Peyer's patch (tissue), 4 donors: ENCODE measurements around the gene TICAM1.

ENCODE experiments used
- POLR2A ChIP-seq, 2 donors: fragments of 450-650 bp; IDR thresholded peaks; one replicate each; pipeline ENCODE4 v1.5.1; 2017; ENCODE audit warnings: antibody characterized with exemption in 2 of 2, mild to moderate bottlenecking in 2 of 2, moderate library complexity in 2 of 2
- TF ChIP-seq, protein P1 (sequence below), 6 experiments: fragments of 450-650 bp in 4 of 6; fragments of 200-600 bp in 2 of 6; sonication (generic) in 1 of 6; IDR thresholded peaks; one replicate each; pipeline ENCODE4 v1.5.1; 2017 to 2019; ENCODE audit warnings: antibody characterized with exemption in 6 of 6, mild to moderate bottlenecking in 3 of 6, moderate library complexity in 1 of 6

DNA sequence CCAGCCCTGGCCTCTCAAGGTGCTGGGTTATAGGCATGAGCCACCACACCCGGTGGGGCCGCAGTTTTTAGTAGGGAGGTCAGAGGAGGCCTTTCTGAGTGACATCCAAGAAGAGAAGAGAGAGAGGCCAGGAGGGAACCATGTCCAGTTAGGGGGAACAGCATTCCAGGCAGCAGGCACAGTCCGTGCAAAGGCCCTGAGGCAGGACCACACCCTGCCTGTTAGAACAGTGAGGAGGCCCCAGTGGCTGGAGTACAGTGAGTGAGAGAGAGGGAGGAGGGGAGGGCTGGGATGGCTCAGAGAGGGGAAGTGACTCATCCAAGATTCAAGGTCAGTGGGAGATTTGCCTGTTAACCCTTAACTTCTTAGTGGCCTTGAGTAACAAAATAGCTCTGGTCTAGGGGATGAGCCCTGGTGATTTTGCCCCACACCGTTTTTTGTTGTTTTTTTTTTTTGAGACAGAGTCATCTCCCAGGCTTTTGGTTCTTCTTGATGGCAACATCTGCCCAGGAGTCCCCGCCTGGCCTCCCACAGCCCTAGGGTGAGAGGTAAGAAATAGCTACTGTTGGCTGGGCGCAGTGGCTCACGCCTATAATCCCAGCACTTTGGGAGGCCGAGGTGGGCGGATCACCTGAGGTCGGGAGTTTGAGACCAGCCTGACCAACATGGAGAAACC, 38.7 kb upstream of the TICAM1 start:
- TF ChIP-seq, protein P1, sequence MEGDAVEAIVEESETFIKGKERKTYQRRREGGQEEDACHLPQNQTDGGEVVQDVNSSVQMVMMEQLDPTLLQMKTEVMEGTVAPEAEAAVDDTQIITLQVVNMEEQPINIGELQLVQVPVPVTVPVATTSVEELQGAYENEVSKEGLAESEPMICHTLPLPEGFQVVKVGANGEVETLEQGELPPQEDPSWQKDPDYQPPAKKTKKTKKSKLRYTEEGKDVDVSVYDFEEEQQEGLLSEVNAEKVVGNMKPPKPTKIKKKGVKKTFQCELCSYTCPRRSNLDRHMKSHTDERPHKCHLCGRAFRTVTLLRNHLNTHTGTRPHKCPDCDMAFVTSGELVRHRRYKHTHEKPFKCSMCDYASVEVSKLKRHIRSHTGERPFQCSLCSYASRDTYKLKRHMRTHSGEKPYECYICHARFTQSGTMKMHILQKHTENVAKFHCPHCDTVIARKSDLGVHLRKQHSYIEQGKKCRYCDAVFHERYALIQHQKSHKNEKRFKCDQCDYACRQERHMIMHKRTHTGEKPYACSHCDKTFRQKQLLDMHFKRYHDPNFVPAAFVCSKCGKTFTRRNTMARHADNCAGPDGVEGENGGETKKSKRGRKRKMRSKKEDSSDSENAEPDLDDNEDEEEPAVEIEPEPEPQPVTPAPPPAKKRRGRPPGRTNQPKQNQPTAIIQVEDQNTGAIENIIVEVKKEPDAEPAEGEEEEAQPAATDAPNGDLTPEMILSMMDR (IDR thresholded peaks at IDR 0.05) = no peak
- no peak for TF ChIP-seq POLR2A (IDR thresholded peaks at IDR 0.05)
